Activated T-helper 1 cell treated with Interleukin-2 at 50 U/mL for 16 hours (primary cell): ENCODE data around the gene PDZD2.

Experiments used
- DNase-seq: peaks from one replicate; pipeline ENCODE4 v3.0.0-alpha.2; 2020; ENCODE audit warnings: low read depth

PDZD2 gene

DNA sequence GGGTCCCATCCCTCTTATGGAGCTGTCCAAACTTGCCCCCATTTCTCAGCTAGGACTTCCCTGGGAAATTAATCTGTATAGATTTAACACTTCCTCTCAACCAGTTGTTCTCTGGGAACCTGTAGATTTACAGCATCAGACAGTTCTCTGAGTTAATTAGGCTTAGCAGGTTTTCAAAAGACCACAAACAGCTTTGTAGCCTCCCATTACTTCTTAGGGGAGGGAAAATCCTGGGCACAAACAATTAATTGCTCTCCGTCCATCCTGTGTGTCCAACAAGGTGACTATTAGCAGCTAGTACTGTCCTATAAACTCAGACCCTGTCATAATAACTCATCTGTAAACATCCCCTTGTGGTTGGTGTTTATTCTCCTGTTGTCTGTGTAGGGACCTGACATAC, 337.2 kb downstream of the PDZD2 start:
- DNase-seq: no peak

- DNase-seq: no peak
Observed at GRCh38 chr5:31981361-31981945, 342.5 kb downstream of the PDZD2 start.

DNA sequence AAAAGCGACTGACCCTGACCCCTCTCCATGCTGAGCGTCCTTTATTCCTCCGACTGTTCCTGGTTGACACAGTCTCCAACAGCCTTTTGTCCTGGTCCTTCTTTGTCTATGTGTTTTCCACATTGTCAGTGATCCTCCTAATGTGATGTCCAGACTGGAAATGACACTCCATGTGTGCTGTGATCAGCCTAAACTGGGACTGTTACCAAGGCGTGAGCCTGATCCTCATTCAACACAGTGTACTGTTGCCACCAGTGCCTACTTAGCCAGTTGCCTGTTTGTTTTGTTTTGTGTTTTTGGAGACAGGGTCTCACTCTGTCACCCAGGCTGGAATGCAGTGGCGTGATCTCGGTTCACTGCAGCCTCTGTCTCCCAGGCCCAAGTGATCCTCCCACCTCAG, 343.1 kb downstream of the PDZD2 start:
- no peak for DNase-seq

- DNase-seq: no peak
Observed at GRCh38 chr5:31982621-31983020, 343.7 kb downstream of the PDZD2 start.

DNA sequence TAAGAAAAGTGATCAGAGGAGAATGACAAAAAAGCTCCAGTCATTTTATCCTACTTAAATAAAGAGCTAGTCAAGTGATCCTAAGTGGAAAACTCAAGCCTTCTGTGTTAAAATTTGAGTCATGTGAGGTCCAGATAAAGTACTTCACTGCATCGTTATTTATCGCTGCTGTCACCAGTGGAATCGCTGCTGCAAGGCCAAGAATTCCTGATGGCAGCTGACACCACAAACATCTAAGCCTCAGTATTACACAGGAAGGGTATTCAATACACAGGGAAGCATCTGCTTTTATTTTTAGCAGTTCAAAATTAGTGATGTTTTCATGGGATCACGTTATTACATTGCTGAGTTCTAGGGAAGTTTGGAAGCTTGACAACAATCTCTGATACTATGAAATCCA, 344.9 kb downstream of the PDZD2 start:
- DNase-seq: no peak

- no peak for DNase-seq
Observed at GRCh38 chr5:31984691-31985090, 345.8 kb downstream of the PDZD2 start.

DNA sequence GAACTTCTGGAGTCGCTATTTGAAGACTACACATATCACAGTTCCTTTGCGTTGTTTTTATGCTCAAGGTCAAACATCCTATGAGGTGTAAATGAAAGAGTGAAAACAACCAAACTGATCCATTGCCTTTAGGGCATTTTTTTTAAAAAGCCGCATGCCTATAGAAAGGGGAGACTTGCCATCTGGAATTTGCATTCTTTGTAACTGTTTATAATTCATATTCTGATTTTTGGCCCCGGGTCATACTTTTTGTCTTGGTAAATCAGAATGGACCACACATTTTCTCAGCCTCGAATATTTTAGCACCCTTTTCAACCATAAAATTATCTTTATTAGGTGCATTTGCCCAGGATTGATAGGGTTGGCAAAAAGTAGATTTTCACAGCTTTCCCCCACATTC, 347.2 kb downstream of the PDZD2 start:
- no peak for DNase-seq

DNA sequence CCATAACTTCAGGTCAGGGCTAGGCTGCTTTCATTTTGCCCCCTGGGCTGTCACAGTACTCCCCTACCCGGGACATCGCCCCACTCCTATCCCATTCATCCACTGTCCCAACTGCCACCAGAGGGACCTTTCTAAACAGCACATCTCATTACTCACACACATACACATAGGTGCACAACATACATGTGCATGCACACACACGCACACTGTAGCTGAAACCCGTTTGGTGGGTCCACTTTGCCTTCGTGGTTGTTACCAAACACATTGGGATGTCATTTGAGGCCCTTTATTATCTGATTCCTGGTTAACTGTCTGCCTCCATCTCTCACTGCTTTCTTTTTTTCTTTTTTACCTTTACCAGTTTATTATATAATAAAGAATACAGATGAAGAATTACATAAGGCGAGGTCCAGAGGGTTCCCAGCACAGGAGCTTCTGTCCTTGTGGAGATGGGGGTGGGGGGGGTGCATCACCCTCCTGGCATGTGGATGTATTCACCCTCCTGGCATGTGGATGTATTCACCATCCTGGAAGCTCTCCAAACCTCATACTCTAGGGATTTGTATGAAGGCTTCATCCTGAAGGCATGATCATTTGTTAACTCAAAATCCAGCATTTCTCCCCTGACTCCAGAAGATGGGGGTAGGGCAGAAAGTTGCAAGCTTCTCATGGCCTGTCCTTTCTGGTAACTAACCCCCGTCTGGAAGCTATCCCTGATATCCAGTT, 349.2 kb downstream of the PDZD2 start:
- no peak for DNase-seq

DNA sequence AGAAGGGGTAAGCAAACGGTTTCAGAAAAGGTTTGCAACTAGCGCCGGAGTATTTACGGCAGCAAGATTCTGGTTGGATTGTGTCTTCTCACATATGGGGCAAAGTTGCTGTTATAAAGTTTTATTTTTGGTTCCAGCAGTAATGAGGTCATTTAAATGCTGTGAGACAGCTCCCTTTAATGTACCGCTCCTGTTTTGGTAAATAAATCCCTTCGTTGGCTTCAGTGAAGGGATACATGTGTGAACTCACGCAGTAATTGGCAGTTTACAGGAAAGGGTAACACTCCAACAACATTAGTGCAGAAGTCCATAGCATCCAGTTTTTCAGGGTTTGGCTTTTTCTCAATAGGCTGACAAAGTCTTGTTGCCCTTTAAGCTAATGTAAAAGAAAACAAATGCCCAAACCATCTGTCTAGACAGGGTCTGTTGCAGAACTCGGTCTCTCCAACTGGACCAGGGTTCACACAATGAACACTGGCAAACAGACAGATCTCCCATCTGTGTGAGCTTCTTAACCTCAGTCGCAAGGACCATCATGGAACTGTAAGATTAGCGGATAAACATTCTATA, 351.2 kb downstream of the PDZD2 start:
- no peak for DNase-seq

DNA sequence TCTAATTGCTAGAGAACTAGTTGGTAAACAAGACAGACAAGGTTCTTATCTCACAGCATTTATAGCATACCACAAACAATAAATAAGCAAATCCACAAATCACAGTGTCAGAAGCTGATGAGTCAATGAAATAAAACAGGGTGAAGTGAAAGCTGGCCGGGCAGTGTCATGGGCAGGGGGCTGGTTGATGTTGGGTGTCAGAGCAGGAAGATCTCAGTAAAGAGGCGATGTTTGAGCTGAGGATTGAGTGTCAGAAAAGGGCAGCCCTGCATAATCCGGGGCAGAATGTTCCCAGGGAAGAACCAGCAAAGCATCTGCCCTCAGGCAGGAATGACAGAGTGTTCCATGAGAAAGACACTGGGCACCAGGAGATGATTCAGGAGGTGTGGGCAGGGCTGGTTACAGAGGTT, 351.8 kb downstream of the PDZD2 start:
- DNase-seq: no peak

- DNase-seq: no peak
Observed at GRCh38 chr5:31992377-31992776, 353.4 kb downstream of the PDZD2 start.

DNA sequence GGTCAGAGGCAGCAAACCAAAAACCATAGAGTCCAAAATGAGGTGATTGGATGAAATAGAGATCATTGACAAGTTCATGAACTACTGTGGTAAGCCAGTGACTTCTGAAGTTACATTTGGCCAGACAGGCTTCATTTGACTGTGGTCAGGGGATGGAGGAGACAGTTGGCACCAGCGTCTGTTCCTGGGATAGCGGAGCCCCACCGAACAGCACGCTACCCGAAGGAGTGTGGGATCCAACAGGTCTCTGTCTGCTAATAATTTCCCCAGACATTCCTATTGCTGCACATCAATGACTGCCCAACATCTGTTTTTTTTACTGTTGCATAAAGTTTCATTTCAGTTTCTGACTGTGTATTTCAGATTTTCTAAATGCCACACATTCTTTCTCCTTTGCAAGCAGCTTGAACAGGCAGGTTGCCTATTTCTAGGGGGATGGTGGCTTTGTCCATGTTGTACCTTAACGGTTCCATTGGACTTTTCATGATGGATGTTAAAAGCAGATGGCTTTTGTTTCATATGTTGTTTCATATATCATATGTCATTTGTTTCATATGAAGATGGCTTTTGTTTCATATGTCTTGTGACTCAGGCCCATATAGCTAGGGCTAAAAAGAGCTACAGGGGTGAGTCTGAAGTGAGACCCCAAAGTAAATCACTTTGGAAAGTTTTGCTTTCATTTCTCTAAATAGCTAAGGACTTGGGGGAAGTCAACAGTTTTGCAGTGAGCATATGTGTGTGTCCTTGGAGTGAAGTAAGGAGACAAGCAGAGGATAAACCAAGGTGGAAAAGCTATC, 354.4 kb downstream of the PDZD2 start:
- DNase-seq: no peak

DNA sequence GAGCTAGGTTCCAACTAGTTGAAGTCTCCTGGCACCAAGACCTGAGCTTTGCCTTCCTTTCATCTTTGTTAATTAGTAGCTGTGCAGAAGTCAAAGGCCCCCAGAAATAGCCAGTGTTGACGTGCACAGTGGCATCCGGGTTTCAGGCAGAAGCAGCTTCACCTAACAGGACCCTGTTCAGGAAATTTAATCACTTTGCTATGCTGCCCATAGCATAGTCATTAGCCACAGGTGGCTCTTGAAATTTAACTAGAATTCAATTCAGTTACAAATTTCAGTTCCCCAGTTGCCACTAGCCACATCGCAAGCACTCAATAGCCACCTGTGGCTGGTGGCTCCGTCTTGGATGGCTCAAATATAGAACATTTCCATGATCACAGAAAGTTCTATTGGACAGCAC, 356.1 kb downstream of the PDZD2 start:
- DNase-seq: no peak

DNA sequence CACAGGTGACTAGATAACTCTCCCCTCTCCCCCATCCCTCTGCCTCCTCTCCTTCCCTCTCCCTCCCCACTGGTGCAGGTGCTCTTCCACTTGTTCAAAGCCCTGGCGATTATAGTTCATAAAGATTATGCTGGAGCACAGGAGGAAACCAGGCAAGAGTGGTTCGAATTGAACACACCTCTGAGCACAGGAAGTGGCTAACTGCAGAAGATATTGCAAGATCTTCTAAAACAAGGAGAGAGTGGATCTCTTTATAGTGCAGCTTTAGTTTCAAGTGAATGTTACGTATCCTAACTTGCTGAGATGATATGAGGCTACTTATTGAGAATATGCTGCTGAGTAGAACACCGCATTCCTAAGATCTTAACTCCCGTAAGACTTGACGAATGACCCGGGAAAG, 356.8 kb downstream of the PDZD2 start:
- DNase-seq: no peak

- no peak for DNase-seq
Observed at GRCh38 chr5:31996909-31997308, 358.0 kb downstream of the PDZD2 start.

- DNase-seq: no peak
Observed at GRCh38 chr5:31999470-31999869, 360.5 kb downstream of the PDZD2 start.

DNA sequence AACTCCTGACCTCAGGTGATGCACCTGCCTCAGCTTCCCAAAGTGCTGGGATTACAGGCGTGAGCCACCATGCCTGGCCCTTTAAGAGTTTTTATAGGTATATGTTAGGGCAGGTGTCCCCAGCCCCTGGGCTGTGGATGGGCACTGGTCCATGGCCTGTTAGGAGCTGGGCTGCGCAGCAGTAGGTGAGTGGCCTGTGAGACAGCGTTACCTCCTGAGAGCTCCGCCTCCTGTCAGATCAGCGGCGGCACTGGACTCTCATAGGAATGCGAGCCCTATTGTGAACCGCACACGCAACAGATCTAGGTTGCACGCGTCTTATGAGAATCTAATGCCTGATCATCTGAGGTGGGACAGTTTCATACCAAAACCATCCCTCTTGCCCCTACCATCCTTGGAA, 361.8 kb downstream of the PDZD2 start:
- DNase-seq: no peak

DNA sequence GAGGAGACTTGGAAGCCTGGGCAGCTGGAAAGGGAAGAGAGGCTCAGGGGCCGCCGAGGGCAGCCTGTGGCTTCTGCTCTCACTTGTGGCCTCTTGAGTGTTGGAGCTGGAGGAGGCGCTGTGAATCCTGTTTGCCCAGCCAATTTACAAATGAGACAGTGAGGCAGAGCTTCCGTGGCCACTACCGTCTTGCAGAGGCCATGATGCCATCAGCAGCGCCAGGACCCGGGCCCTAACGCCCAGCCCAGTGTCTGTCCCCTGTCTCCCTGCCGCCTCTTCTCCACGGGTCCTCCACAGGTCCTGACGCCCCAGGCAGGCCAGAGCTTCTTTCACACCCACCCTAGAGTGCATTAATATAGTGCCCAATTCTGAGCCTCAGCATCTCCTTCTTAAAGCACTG, 362.4 kb downstream of the PDZD2 start:
- DNase-seq: no peak

GRCh38 chr5:32001707-32002106, 362.8 kb downstream of the PDZD2 start:
- DNase-seq: no peak

DNA sequence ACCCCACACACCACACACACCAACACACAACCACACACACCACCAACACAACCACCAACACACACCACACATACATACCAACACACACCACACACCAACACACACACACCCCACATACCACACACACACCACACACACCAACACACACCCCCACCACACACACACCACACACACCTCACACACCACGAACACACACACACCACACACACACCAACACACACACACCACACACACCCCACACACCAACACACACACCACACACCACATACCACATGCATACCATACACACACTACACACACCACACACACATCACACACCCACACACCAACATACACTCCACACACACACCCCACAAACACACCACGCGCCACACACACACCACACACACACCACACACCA, 363.8 kb downstream of the PDZD2 start:
- DNase-seq: no peak

GRCh38 chr5:32003981-32004380, 365.1 kb downstream of the PDZD2 start:
- no peak for DNase-seq

DNA sequence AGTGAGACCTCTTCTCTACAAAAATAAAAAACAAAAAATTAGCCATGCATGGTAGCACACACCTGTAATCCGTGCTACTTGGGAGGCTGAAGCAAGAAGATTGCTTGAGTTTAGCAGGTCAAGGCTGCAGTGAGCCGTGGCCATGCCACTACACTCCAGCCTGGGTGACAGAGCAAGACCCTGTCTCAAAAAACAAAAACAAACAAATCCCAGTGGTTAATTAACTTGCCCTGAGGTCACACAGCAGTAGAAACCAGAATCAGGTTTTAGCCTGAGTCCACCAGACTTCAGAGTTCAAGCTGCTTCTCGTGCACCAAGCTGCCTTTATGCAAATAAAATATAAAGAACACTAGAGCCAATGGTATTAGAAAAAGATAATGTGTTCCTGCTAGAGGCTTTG, 365.5 kb downstream of the PDZD2 start:
- DNase-seq: no peak

DNA sequence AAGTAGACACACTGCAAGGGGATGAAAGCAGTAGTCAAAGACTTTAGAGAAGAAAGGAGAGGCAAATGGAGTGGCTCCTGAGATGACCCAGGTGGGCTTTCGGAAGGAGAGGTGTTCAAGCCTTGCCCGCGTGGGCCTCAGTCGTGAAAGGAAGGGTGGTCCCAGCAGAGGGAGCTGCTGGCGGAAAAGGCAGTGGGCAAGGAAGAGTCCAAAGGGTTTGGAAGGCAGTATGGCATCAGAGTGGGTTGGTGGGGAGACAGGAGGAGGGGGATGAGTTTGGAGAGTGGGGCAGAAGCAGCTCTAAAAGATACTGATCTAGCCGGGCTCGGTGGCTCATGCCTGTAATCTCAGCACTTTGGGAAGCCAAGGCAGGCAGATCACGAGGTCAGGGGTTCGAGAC, 369.8 kb downstream of the PDZD2 start:
- DNase-seq: no peak
